ENCODE data around the gene KSR1. TPM values are rescaled to one million over a fixed set of nuclear protein-coding genes. Genes with fewer than 3 reads are reported as not detected.
"Not testable (repeated sequence)": the region's sequence is repeated elsewhere in the genome, so short reads cannot be mapped to it uniquely, and the experiment has no call there.

The KSR1 gene
- polyA plus RNA-seq, 4 donors, result 8.6 to 73.8 (median 12.9) TPM

DNA sequence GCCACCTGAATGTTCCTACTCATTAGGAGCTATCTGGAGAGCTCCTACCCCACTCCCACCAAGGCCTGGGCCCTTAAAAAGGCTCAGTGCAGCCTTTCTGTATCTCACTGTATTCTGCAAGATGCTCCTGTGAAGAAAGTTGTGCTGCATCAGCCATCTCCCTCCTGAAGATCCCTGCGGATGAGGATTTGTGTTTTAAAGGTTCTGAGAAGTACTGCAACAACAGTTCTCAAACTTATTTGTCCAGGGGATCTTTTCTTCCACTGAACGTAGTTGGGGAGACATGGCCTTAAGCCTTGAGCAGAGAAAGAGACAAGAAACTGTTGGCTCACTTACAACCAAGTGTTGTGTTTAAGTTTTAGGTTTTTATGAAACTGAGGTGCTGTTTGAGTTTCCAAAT, 9.6 kb downstream of the KSR1 start:
- not testable (repeated sequence) for FAIRE-seq; H3K4me3 ChIP-seq (ENCODE audit: low read depth in 1 of 3, low read length in 3 of 3); H3K27me3 ChIP-seq (ENCODE audit: control insufficient read depth in 3 of 3, insufficient read depth in 3 of 3, low read length in 3 of 3); H3K36me3 ChIP-seq (ENCODE audit: control insufficient read depth in 3 of 3, insufficient read depth in 2 of 3, low read depth in 1 of 3, low read length in 3 of 3); H3K9me3 ChIP-seq (ENCODE audit: control insufficient read depth in 2 of 2, insufficient read depth in 1 of 2, low read depth in 1 of 2, low read length in 1 of 2); H3K27ac ChIP-seq (ENCODE audit: low read depth in 1 of 3, low read length in 2 of 3); DNase-seq
- 90 to 93% (median 92%) methylated on average over 2 of the region's 2 CpGs for WGBS, 3 donors
- H3K4me1 ChIP-seq (ENCODE audit: control insufficient read depth in 3 of 3, insufficient read depth in 2 of 3, low read depth in 1 of 3, low read length in 2 of 3), result peaks cover 0 to 12% (median 7%) of the 10 kb centered on the region in 3 donors

DNA sequence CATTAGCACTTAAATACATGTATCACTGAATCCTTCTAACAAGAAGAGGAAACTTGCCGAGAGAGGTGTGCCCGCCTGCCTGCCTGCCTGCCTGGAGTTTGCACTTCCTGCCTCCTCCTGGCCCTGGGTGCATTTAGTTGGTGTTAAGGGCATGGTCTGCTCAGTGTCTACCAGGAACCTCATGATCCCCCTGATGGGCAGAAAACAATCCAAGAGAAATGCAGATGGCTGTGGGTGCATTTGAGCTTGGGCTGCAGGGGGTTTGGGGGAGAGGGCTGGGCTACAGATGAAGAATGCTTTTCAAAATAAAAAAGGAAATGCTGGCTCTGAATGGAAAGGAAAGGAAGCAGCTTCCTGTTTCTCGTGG, 10.1 kb downstream of the KSR1 start:
- DNase-seq (no peak), FAIRE-seq (no peak)
- WGBS, 3 donors, result 55 to 66% (median 58%) methylated on average over 3 of the region's 3 CpGs
- H3K27ac ChIP-seq (ENCODE audit: low read depth in 1 of 3, low read length in 2 of 3), result peak overlapping the region in 1 of 3 donors; percentile 25
- peaks cover 0 to 12% (median 6%) of the 10 kb centered on the region in 3 donors for H3K4me1 ChIP-seq (ENCODE audit: control insufficient read depth in 3 of 3, insufficient read depth in 2 of 3, low read depth in 1 of 3, low read length in 2 of 3)
- no peak overlapping the region for H3K4me3 ChIP-seq (ENCODE audit: low read depth in 1 of 3, low read length in 3 of 3)
- H3K36me3 ChIP-seq (ENCODE audit: control insufficient read depth in 3 of 3, insufficient read depth in 2 of 3, low read depth in 1 of 3, low read length in 3 of 3), result no peaks in the 10 kb centered on the region
- H3K9me3 ChIP-seq (ENCODE audit: control insufficient read depth in 2 of 2, insufficient read depth in 1 of 2, low read depth in 1 of 2, low read length in 1 of 2), result no peaks in the 10 kb centered on the region
- H3K27me3 ChIP-seq (ENCODE audit: control insufficient read depth in 3 of 3, insufficient read depth in 3 of 3, low read length in 3 of 3), result no peaks in the 10 kb centered on the region

DNA sequence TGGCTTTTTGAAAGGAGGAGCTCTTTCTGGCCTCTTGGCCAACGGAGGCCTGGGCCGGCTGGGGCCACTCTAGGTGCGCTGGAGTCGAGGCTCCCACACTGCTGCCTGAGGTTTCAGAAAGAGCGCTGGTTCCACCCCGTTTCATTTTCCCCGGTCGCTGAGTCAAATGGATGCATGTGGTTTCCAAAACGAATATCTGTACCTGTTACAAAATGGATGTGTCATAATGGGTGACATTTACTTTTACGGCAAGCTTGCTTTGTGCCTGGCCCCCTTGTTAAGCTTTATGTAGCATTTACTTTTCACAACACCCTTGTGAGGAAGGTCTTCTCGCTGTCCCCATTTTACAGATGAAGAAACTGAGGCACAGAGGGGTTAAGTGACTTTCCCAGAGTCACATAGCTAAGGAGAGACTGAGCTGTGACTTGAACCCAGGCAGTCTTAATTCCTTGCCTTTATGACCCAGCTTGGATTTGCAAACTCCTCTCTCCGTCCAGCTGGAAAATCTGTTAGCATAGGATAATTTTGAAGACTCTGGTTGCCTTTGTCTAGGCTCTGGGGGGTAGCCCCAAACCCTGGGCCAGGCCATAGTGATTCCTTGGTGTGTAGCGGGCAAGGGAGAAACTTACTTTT, 10.6 kb downstream of the KSR1 start:
- Histone ChIP-seq H3K27me3 (ENCODE audit: control insufficient read depth in 3 of 3, insufficient read depth in 3 of 3, low read length in 3 of 3) (no peaks in the 10 kb centered on the region), H3K27ac (ENCODE audit: low read depth in 1 of 3, low read length in 2 of 3) (peak overlapping the region in 1 of 3 donors; percentile 25), H3K9me3 (ENCODE audit: control insufficient read depth in 2 of 2, insufficient read depth in 1 of 2, low read depth in 1 of 2, low read length in 1 of 2) (no peaks in the 10 kb centered on the region), H3K36me3 (ENCODE audit: control insufficient read depth in 3 of 3, insufficient read depth in 2 of 3, low read depth in 1 of 3, low read length in 3 of 3) (peaks cover 0 to 2% (median 0%) of the 10 kb centered on the region in 3 donors), H3K4me1 (ENCODE audit: control insufficient read depth in 3 of 3, insufficient read depth in 2 of 3, low read depth in 1 of 3, low read length in 2 of 3) (peaks cover 0 to 9% (median 1%) of the 10 kb centered on the region in 3 donors), H3K4me3 (ENCODE audit: low read depth in 1 of 3, low read length in 3 of 3) (no peak overlapping the region)
- DNase-seq, result no peak
- no peak for FAIRE-seq
- WGBS, 3 donors, result 61 to 84% (median 66%) methylated on average over 13 of the region's 13 CpGs

DNA sequence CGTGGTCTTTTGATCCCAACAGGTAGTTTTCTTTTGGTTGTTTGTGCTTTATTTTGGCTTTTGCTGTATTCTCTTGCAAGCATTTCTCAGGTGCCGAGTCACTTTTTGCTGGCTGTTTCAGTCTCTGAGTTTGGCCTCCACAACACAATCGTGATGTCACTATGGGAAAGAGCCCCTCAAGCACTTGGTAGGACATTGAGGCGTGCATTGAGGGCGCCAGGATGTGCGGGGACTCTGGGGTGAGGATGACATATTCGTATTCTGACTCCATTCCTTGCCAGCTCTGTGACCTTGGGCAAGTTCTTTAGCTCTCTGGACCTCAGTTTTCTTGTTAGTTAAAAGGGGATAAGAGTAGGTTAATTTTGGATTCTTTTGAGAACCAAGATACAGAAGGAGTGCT, 13.0 kb downstream of the KSR1 start:
- DNase-seq (no peak), FAIRE-seq (no peak)
- Histone ChIP-seq H3K4me1 (ENCODE audit: control insufficient read depth in 3 of 3, insufficient read depth in 2 of 3, low read depth in 1 of 3, low read length in 2 of 3) (peaks cover 0 to 9% (median 0%) of the 10 kb centered on the region in 3 donors), H3K27me3 (ENCODE audit: control insufficient read depth in 3 of 3, insufficient read depth in 3 of 3, low read length in 3 of 3) (no peaks in the 10 kb centered on the region), H3K27ac (ENCODE audit: low read depth in 1 of 3, low read length in 2 of 3) (no peak overlapping the region), H3K36me3 (ENCODE audit: control insufficient read depth in 3 of 3, insufficient read depth in 2 of 3, low read depth in 1 of 3, low read length in 3 of 3) (peaks cover 0 to 2% (median 0%) of the 10 kb centered on the region in 3 donors), H3K9me3 (ENCODE audit: control insufficient read depth in 2 of 2, insufficient read depth in 1 of 2, low read depth in 1 of 2, low read length in 1 of 2) (no peaks in the 10 kb centered on the region), H3K4me3 (ENCODE audit: low read depth in 1 of 3, low read length in 3 of 3) (no peak overlapping the region)
- 75 to 80% (median 79%) methylated on average over 7 of the region's 7 CpGs for WGBS, 3 donors

DNA sequence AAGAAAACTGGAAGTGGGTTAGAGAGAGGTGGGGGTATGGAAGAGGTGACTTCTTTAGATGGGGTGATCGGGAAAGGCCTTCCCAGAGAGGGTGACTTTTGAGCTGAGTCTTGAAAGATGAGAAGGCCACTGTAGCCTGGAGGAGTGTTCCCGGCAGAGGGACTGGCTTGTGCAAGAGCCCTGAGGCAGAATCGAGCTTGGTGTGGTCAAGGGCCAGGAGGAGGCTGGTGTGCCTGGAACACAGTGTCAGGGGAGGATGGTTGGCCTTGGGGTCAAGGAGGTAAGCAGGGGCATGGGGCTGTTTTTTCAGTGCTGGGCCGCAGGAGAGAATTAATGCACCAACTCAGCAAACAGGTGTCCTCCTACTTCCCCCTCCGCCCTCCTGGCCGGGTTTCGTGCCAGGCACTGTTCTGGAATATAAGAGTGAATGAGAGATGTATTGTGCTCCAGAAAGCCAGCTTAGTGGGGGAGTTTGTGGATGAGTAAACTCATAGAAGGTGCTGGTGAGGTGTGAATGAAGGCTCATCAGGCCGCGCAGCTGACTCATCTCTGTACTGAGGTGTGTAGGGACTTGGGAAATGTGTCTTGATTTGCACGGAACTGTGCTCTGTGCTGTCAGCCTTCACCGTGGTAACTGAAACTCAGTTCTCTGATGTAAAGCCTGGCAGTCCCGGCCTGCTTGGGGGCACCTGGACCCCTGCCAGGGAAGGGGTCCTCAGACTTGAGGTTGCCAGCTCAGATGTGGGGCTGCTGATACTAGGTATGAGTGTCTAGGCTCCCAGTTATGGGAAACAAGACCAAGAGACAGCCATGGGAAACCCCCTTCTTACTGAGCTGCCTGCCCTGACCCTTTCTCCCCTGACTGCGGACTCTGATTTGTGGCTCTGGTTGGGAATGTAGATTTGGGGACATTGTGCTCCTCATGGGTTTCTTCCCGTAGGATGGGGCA, 15.3 kb downstream of the KSR1 start:
- WGBS, 3 donors, result 76 to 79% (median 78%) methylated on average over 14 of the region's 14 CpGs
- H3K27ac ChIP-seq (ENCODE audit: low read depth in 1 of 3, low read length in 2 of 3), result peak overlapping the region in 1 of 3 donors; percentile 36
- peaks cover 0 to 11% (median 0%) of the 10 kb centered on the region in 3 donors for H3K4me1 ChIP-seq (ENCODE audit: control insufficient read depth in 3 of 3, insufficient read depth in 2 of 3, low read depth in 1 of 3, low read length in 2 of 3)
- FAIRE-seq (no peak), DNase-seq (no peak)
- peaks cover 0 to 2% (median 0%) of the 10 kb centered on the region in 3 donors for H3K36me3 ChIP-seq (ENCODE audit: control insufficient read depth in 3 of 3, insufficient read depth in 2 of 3, low read depth in 1 of 3, low read length in 3 of 3)
- no peak overlapping the region for H3K4me3 ChIP-seq (ENCODE audit: low read depth in 1 of 3, low read length in 3 of 3)
- no peaks in the 10 kb centered on the region for H3K27me3 ChIP-seq (ENCODE audit: control insufficient read depth in 3 of 3, insufficient read depth in 3 of 3, low read length in 3 of 3)
- H3K9me3 ChIP-seq (ENCODE audit: control insufficient read depth in 2 of 2, insufficient read depth in 1 of 2, low read depth in 1 of 2, low read length in 1 of 2), result no peaks in the 10 kb centered on the region

DNA sequence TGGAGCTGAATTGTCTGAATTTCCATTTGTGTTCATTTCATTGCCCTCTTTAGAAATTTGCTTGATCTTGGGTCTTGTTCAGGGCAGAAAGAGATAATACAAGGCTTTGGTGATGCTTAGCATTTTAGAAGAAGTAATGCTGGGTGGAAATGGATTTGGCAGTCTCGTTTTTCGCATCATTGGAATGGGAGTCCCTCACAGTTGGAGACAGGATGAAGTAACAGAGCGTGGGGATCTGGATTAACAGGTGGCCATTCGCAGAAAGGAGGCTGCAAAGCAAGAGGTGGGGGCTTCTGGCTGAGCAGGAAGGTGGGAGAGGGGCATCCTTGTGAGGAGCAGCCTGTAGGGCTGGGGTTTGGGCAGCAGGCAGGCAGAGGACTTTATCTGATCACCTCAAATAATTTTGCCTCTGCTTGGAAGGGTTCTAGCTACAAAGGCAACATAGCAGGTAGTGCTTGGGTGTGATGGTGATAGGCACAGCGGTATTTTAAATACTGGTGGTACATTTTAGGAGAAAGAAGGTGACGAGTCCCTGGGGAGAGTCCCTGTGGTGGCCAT, 17.0 kb downstream of the KSR1 start:
- Histone ChIP-seq H3K36me3 (ENCODE audit: control insufficient read depth in 3 of 3, insufficient read depth in 2 of 3, low read depth in 1 of 3, low read length in 3 of 3) (peaks cover 0 to 2% (median 0%) of the 10 kb centered on the region in 3 donors), H3K27ac (ENCODE audit: low read depth in 1 of 3, low read length in 2 of 3) (peak overlapping the region in 2 of 3 donors; percentile 48 to 86), H3K4me3 (ENCODE audit: low read depth in 1 of 3, low read length in 3 of 3) (no peak overlapping the region), H3K9me3 (ENCODE audit: control insufficient read depth in 2 of 2, insufficient read depth in 1 of 2, low read depth in 1 of 2, low read length in 1 of 2) (no peaks in the 10 kb centered on the region), H3K27me3 (ENCODE audit: control insufficient read depth in 3 of 3, insufficient read depth in 3 of 3, low read length in 3 of 3) (no peaks in the 10 kb centered on the region), H3K4me1 (ENCODE audit: control insufficient read depth in 3 of 3, insufficient read depth in 2 of 3, low read depth in 1 of 3, low read length in 2 of 3) (peaks cover 0 to 9% (median 0%) of the 10 kb centered on the region in 3 donors)
- WGBS, 3 donors, result 76 to 88% (median 82%) methylated on average over 6 of the region's 6 CpGs
- FAIRE-seq, result no peak
- DNase-seq, result no peak

DNA sequence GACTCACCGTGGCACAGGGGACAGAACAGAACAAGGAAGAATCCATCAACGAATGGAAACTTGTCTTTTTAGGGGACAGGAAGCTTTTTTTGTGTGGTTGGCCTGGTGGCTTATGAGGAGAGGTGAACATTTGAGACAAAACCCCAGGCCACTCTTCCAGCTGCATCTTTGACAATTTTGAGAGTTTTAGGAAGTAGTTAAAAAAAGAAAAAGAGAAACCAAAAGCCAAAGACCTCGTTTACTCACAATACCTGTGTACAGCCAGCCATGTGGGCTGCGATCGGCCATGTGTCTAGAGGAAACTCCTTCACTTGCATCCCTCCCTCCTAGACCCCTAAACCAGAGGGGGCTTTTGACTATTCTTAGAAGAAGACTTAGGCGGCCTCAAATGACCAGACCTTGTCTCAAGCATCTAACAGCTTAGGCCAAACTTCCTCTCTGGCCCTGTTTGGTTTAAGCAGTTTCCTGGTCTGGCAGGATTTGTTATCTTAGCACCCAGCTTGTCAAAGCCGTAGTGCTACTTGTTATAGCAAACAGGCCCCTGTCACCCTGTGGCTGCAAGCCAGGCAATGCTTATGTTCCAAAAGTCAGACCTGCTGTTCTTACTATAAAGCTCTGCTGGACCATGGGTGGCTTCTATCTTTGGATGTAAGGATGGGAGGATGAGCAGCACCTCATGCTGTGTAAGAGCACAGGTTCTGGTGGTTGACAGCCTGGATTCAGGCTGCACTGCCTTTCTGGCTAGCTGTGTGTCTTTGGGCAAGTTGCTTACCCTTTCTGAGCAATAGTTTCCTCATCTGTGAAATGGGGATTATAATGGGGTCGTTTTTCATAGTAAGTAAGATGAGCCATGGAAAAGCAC, 17.7 kb downstream of the KSR1 start:
- no peak overlapping the region for H3K4me3 ChIP-seq (ENCODE audit: low read depth in 1 of 3, low read length in 3 of 3)
- WGBS, 3 donors, result 35 to 53% (median 43%) methylated on average over 8 of the region's 8 CpGs

More for the DNA sequence above, 17.7 kb downstream of the KSR1 start:
- no peaks in the 10 kb centered on the region for H3K9me3 ChIP-seq (ENCODE audit: control insufficient read depth in 2 of 2, insufficient read depth in 1 of 2, low read depth in 1 of 2, low read length in 1 of 2)
- DNase-seq, result no peak
- H3K4me1 ChIP-seq (ENCODE audit: control insufficient read depth in 3 of 3, insufficient read depth in 2 of 3, low read depth in 1 of 3, low read length in 2 of 3), result peaks cover 0 to 9% (median 0%) of the 10 kb centered on the region in 3 donors
- no peaks in the 10 kb centered on the region for H3K27me3 ChIP-seq (ENCODE audit: control insufficient read depth in 3 of 3, insufficient read depth in 3 of 3, low read length in 3 of 3)
- peak overlapping the region in 2 of 3 donors; percentile 48 to 86 for H3K27ac ChIP-seq (ENCODE audit: low read depth in 1 of 3, low read length in 2 of 3)
- no peak for FAIRE-seq
- H3K36me3 ChIP-seq (ENCODE audit: control insufficient read depth in 3 of 3, insufficient read depth in 2 of 3, low read depth in 1 of 3, low read length in 3 of 3), result peaks cover 0 to 2% (median 0%) of the 10 kb centered on the region in 3 donors
